Endothelial cell of umbilical vein (primary cell): ENCODE results near the gene POLR2L. TPM values are rescaled to one million over a fixed set of nuclear protein-coding genes. Genes with fewer than 3 reads are reported as not detected.

Experiments used
- BruUV-seq: library from RNA; stranded (reverse); fragments of 400-500 nt; replicated peaks from 2 replicates; lab custom pipeline; 2021; lab: Mats Ljungman, UMichigan
- CTCF ChIA-PET: fragments of 300-600, 350-600 bp; sonication (Branson Sonifier 250); formaldehyde crosslinking; loops from one replicate; lab custom pipeline; 2021; ENCODE audit warnings: antibody characterized with exemption, inconsistent platforms; lab: Charles Lee
- POLR2A ChIA-PET: fragments of 300-600, 350-600 bp; sonication (Branson Sonifier 250); formaldehyde crosslinking; loops from one replicate; lab custom pipeline; 2021; ENCODE audit warnings: antibody characterized with exemption, inconsistent platforms; lab: Charles Lee
- DNase-seq: peaks from one replicate; pipeline ENCODE4 v3.0.0-alpha.2; 2011; ENCODE audit warnings: low read depth, low spot score
- FAIRE-seq: peaks from 2 replicates; lab custom pipeline; 2011; peaks lifted over from hg19 to GRCh38; lab: Jason Lieb, UNC
- H2AFZ ChIP-seq: 2 replicates; pipeline ENCODE4 v1.6.0; 2012; ENCODE audit warnings: low read depth, low read length, control low read depth, inconsistent platforms
- H3K27ac ChIP-seq: 2 replicates; pipeline ENCODE4 v1.5.1; 2011; ENCODE audit warnings: low read depth, mild to moderate bottlenecking, control low read depth, low read length, moderate library complexity; ENCODE audit not compliant: insufficient read depth
- H3K27me3 ChIP-seq, 2 experiments: 2 replicates each; pipeline versions ENCODE4 v1.6.0 to v1.6.1; 2011; ENCODE audit warnings: low read length in 2 of 2, mixed read lengths in 1 of 2; ENCODE audit not compliant: control insufficient read depth in 2 of 2, insufficient read depth in 2 of 2
- H3K36me3 ChIP-seq, 2 experiments: 2 replicates in 1 of 2; 3 replicates in 1 of 2; pipeline ENCODE4 v1.5.1; 2011; ENCODE audit warnings: low read length in 2 of 2, mild to moderate bottlenecking in 1 of 2, moderate library complexity in 1 of 2; ENCODE audit not compliant: control insufficient read depth in 2 of 2, insufficient read depth in 2 of 2; ENCODE audit errors: extremely low read depth in 1 of 2
- H3K4me1 ChIP-seq: 3 replicates; pipeline ENCODE4 v1.5.1; 2011; ENCODE audit warnings: mild to moderate bottlenecking, low read length; ENCODE audit not compliant: control insufficient read depth, insufficient read depth; ENCODE audit errors: extremely low read depth
- H3K4me2 ChIP-seq: 2 replicates; pipeline ENCODE4 v1.6.1; 2011; ENCODE audit warnings: low read length, control low read depth, mixed read lengths; ENCODE audit not compliant: insufficient read depth
- H3K4me3 ChIP-seq, 3 experiments: fragments of 200-600 bp in 1 of 3; sonication (generic), shearing (Covaris generic) in 1 of 3; replicated peaks in 1 of 3; 2 replicates each; pipeline ENCODE4 v1.5.1; 2011 to 2016; ENCODE audit warnings: control low read depth in 3 of 3, low read length in 3 of 3, mild to moderate bottlenecking in 2 of 3, inconsistent platforms in 1 of 3, low read depth in 1 of 3, moderate library complexity in 1 of 3; ENCODE audit not compliant: insufficient read depth in 1 of 3
- H3K79me2 ChIP-seq: 2 replicates; pipeline ENCODE4 v1.6.0; 2012; ENCODE audit warnings: low read length, inconsistent platforms; ENCODE audit not compliant: control insufficient read depth, insufficient read depth
- H3K9ac ChIP-seq: replicated peaks from 2 replicates; pipeline ENCODE3; 2011; ENCODE audit warnings: low read length, control low read depth; ENCODE audit not compliant: insufficient read depth; ENCODE audit errors: extremely low read depth
- H3K9me1 ChIP-seq: replicated peaks from 3 replicates; pipeline ENCODE4 v1.6.0; 2011; ENCODE audit warnings: mild to moderate bottlenecking, low read length; ENCODE audit not compliant: control insufficient read depth, insufficient read depth; ENCODE audit errors: extremely low read depth
- H3K9me3 ChIP-seq: replicated peaks from 2 replicates; pipeline ENCODE4 v1.5.1; 2012; ENCODE audit warnings: low read length, inconsistent platforms; ENCODE audit not compliant: control insufficient read depth, insufficient read depth
- H4K20me1 ChIP-seq: replicated peaks from 2 replicates; pipeline ENCODE3; 2011; ENCODE audit warnings: mild to moderate bottlenecking, low read length; ENCODE audit not compliant: control insufficient read depth, insufficient read depth; ENCODE audit errors: extremely low read depth
- EZH2 ChIP-seq: IDR thresholded peaks from 2 replicates; pipeline ENCODE4 v1.6.1; 2012; ENCODE audit warnings: borderline replicate concordance, low read depth, mild to moderate bottlenecking, moderate library complexity, low read length, inconsistent platforms; ENCODE audit not compliant: severe bottlenecking
- FOS ChIP-seq: IDR thresholded peaks from 2 replicates; pipeline ENCODE4 v1.6.1; 2011; ENCODE audit warnings: mild to moderate bottlenecking, low read length, moderate library complexity, borderline replicate concordance; ENCODE audit not compliant: insufficient read depth
- GATA2 ChIP-seq: IDR thresholded peaks from 2 replicates; pipeline ENCODE4 v1.7.0; 2011; ENCODE audit warnings: low read depth, mild to moderate bottlenecking, moderate library complexity, mixed read lengths, low read length; ENCODE audit not compliant: insufficient read length, insufficient read depth
- JUN ChIP-seq: IDR thresholded peaks from 2 replicates; pipeline ENCODE4 v1.6.1; 2011; ENCODE audit warnings: borderline replicate concordance, low read depth; ENCODE audit not compliant: insufficient read length, insufficient read depth
- MYC ChIP-seq: IDR thresholded peaks from one replicate; pipeline ENCODE4 v1.6.1; 2011; ENCODE audit warnings: mild to moderate bottlenecking, low read depth, low read length
- POLR2A ChIP-seq: IDR thresholded peaks from 2 replicates; pipeline ENCODE4 v1.6.1; 2012; ENCODE audit warnings: low read depth, mild to moderate bottlenecking, control low read depth, low read length
- POLR2AphosphoS5 ChIP-seq: IDR thresholded peaks from 2 replicates; pipeline ENCODE4 v1.6.1; 2012; ENCODE audit warnings: low read depth, mild to moderate bottlenecking, control low read depth, low read length, moderate library complexity; ENCODE audit not compliant: insufficient read depth
- dilution Hi-C: fragments of 300-500 bp; cut with MboI; formaldehyde crosslinking; loops from one replicate; pipeline ENCODE4 v1.15.0; 2019; ENCODE audit warnings: low sequenced_read_pairs; ENCODE audit not compliant: extremely low pct_ligation_motif_present
- intact Hi-C: fragments of 100-400 bp; cut with micrococcal nuclease; formaldehyde crosslinking; loops from one replicate; pipeline ENCODE4 v1.10.0; 2022
- polyA plus RNA-seq, 4 experiments: library from polyadenylated mRNA; depleted of rRNA in 3 of 4; stranded (reverse) in 3 of 4; unstranded in 1 of 4; fragments of >200 nt; gene quantifications; 2 replicates each; pipeline versions ENCODE4 v1.2.1 to v1.2.3, GENCODE V29; 2011 to 2012; ENCODE audit warnings: missing spikeins in 1 of 4
- total RNA-seq: library from RNA; stranded (reverse); gene quantifications from 2 replicates; pipeline ENCODE4 v1.2.3, GENCODE V29; 2021
- TF ChIP-seq, protein P1 (sequence below): IDR thresholded peaks from 2 replicates; pipeline ENCODE4 v1.6.1; 2011; ENCODE audit not compliant: insufficient read depth, insufficient read length
- TF ChIP-seq, protein P2 (sequence below), 2 donors: IDR thresholded peaks; 1 replicate in 1 of 2; 2 replicates in 1 of 2; pipeline ENCODE4 v1.5.1; 2011; ENCODE audit warnings: low read length in 2 of 2, mild to moderate bottlenecking in 2 of 2, moderate library complexity in 2 of 2, control low read depth in 1 of 2, inconsistent platforms in 1 of 2, low read depth in 1 of 2; ENCODE audit not compliant: insufficient read depth in 1 of 2; ENCODE audit errors: extremely low read depth in 1 of 2

The POLR2L gene
- total and polyA plus RNA-seq, 2 donors (not counting 3 experiments of a cell fraction or from before 2014, with no cell fraction given) = 146 to 259 TPM

DNA sequence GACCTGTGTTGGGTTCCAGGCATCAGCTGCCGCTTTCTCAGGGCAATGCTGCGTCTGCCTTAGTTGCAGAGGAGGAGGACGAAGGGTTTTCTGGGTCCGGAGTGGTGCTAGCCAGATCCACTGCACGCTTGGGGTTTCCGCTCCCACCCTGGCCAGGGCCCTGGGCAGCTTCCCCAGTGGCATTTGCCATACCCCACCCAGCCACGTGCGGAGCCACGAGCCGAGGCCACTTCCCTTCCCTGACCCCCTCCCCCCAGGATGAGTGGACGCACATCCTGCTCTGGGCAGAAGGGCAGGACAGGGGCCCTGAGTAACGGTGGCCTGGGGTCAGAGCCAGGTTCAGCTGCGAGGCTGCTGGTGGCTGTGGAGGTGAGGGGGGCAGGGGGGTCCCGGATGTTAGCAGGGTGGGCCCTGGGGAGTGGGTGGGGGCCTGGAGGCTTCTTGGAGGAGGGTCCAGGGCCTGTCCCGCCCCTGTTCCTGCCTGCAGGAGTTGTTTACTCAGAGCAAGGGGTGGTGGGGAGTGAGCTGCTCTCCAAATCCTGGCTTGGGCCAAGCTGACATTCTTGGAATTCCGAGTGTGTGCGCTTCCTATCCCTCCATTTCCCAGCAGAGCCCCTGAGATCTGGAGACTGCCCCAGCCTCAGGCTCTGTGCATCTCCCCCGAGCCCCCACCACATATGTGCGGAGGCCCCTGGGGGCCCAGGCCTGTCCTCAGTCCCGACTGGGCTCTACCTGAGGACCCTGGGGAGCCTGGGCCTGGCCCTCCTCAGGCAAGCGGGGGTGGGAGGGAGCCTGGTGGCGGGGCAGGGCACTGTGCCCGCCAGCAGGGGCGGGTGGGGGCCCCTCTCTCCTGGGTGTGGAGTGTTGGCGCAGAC, 1.7 kb upstream of the POLR2L start:
- H3K27ac ChIP-seq = peak overlapping the region; percentile 83
- FAIRE-seq (peak; percentile 94), DNase-seq (peak; percentile 91)
- no peaks in the 10 kb centered on the region for H3K9me3 ChIP-seq
- CTCF ChIA-PET = interaction anchor here (1.2 to 3.3 kb wide), 5 partner anchors 10 to 207 kb away, joined by 4 to 19 read pairs (median 6); partner anchors contain the start of genes AP2A2 and CD151
- peaks cover 43% of the 10 kb centered on the region for H3K79me2 ChIP-seq
- H3K4me2 ChIP-seq = peak overlapping the region; percentile 82
- H3K9ac ChIP-seq = peak overlapping the region; percentile 92
- H3K27me3 ChIP-seq = no peaks in the 10 kb centered on the region
- peaks cover 39% of the 10 kb centered on the region for H3K4me1 ChIP-seq
- no peaks in the 10 kb centered on the region for H3K9me1 ChIP-seq
- dilution Hi-C loops = no loop called here
- no TSS peak for BruUV-seq
- peak overlapping the region in 2 of 3 experiments; percentile 8 to 94 for H3K4me3 ChIP-seq
- no peak overlapping the region for H2AFZ ChIP-seq
- intact Hi-C loops = loop anchor here (1.0 to 2.0 kb wide), 3 partner anchors 9 to 67 kb away; partner anchors contain the start of genes CHID1 and RPLP2
- TF ChIP-seq EZH2 (no peak), MYC (peak; percentile 99), GATA2 (no peak), POLR2AphosphoS5 (peak; percentile 98), FOS (peak; percentile 74), JUN (no peak), POLR2A (peak; percentile 68)
- TF ChIP-seq, protein P1, sequence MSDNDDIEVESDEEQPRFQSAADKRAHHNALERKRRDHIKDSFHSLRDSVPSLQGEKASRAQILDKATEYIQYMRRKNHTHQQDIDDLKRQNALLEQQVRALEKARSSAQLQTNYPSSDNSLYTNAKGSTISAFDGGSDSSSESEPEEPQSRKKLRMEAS = peak; percentile 91
- TF ChIP-seq, protein P2, sequence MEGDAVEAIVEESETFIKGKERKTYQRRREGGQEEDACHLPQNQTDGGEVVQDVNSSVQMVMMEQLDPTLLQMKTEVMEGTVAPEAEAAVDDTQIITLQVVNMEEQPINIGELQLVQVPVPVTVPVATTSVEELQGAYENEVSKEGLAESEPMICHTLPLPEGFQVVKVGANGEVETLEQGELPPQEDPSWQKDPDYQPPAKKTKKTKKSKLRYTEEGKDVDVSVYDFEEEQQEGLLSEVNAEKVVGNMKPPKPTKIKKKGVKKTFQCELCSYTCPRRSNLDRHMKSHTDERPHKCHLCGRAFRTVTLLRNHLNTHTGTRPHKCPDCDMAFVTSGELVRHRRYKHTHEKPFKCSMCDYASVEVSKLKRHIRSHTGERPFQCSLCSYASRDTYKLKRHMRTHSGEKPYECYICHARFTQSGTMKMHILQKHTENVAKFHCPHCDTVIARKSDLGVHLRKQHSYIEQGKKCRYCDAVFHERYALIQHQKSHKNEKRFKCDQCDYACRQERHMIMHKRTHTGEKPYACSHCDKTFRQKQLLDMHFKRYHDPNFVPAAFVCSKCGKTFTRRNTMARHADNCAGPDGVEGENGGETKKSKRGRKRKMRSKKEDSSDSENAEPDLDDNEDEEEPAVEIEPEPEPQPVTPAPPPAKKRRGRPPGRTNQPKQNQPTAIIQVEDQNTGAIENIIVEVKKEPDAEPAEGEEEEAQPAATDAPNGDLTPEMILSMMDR (IDR thresholded peaks at IDR 0.05; ENCODE audit: extremely low read depth in 1 of 2, insufficient read depth in 1 of 2, low read depth in 1 of 2, low read length in 2 of 2) = peak in 1 of 2 donors; percentile 15
- H3K36me3 ChIP-seq = peaks cover 7 to 14% of the 10 kb centered on the region in 2 experiments
- POLR2A ChIA-PET = interaction anchor here (0.5 to 4.1 kb wide), 8 partner anchors 10 to 59 kb away, joined by 3 to 28 read pairs (median 6); partner anchors contain the start of genes CD151, PNPLA2 and RPLP2
- H4K20me1 ChIP-seq = no peaks in the 10 kb centered on the region
